ENCODE measurements around the gene HTRA2.

Gene HTRA2

GRCh38 chr2:74516650-74517049, 13.1 kb upstream of the HTRA2 start:
- Histone ChIP-seq H3K27ac (ENCODE audit: low read depth, low read length, poor library complexity, severe bottlenecking) (no peak overlapping the region), H2AFZ (ENCODE audit: low read length) (no peak overlapping the region), H3K4me2 (ENCODE audit: low read length) (peak overlapping the region; percentile 54; the same call in 1 of the 2 replicates), H3K4me3 (ENCODE audit: low read depth, low read length, poor library complexity, severe bottlenecking) (peak overlapping the region; percentile 43), H4K20me1 (ENCODE audit: insufficient read depth, low read length) (no peaks in the 10 kb centered on the region), H3K27me3 (ENCODE audit: insufficient read depth, low read length) (peaks cover 7% of the 10 kb centered on the region; the same call in 1 of the 2 replicates), H3K79me2 (ENCODE audit: insufficient read depth, low read length) (no peaks in the 10 kb centered on the region), H3F3A (ENCODE audit: insufficient read depth, low read length) (no peaks in the 10 kb centered on the region), H3K9me2 (ENCODE audit: low read depth, low read length) (no peaks in the 10 kb centered on the region), H3K9me3 (ENCODE audit: low read length) (no peaks in the 10 kb centered on the region), H3K36me3 (ENCODE audit: insufficient read depth, low read length) (no peaks in the 10 kb centered on the region), H3K9ac (ENCODE audit: low read length) (no peak overlapping the region), H3K4me1 (ENCODE audit: insufficient read depth, low read length, severe bottlenecking) (peaks cover 10% of the 10 kb centered on the region)
- TF ChIP-seq EZH2 (IDR thresholded peaks at IDR 0.05; ENCODE audit: borderline replicate concordance, low read length) = no peak
- TF ChIP-seq, protein P1, sequence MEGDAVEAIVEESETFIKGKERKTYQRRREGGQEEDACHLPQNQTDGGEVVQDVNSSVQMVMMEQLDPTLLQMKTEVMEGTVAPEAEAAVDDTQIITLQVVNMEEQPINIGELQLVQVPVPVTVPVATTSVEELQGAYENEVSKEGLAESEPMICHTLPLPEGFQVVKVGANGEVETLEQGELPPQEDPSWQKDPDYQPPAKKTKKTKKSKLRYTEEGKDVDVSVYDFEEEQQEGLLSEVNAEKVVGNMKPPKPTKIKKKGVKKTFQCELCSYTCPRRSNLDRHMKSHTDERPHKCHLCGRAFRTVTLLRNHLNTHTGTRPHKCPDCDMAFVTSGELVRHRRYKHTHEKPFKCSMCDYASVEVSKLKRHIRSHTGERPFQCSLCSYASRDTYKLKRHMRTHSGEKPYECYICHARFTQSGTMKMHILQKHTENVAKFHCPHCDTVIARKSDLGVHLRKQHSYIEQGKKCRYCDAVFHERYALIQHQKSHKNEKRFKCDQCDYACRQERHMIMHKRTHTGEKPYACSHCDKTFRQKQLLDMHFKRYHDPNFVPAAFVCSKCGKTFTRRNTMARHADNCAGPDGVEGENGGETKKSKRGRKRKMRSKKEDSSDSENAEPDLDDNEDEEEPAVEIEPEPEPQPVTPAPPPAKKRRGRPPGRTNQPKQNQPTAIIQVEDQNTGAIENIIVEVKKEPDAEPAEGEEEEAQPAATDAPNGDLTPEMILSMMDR (IDR thresholded peaks at IDR 0.05; ENCODE audit: low read length) = no peak

GRCh38 chr2:74522516-74522915, 7.2 kb upstream of the HTRA2 start:
- Histone ChIP-seq H3F3A (ENCODE audit: insufficient read depth, low read length) (no peaks in the 10 kb centered on the region), H3K4me3 (ENCODE audit: low read depth, low read length, poor library complexity, severe bottlenecking) (no peak overlapping the region), H4K20me1 (ENCODE audit: insufficient read depth, low read length) (no peaks in the 10 kb centered on the region), H3K79me2 (ENCODE audit: insufficient read depth, low read length) (no peaks in the 10 kb centered on the region), H3K9me2 (ENCODE audit: low read depth, low read length) (no peaks in the 10 kb centered on the region), H2AFZ (ENCODE audit: low read length) (no peak overlapping the region), H3K36me3 (ENCODE audit: insufficient read depth, low read length) (peaks cover 22% of the 10 kb centered on the region), H3K9ac (ENCODE audit: low read length) (no peak overlapping the region), H3K4me1 (ENCODE audit: insufficient read depth, low read length, severe bottlenecking) (no peaks in the 10 kb centered on the region), H3K4me2 (ENCODE audit: low read length) (no peak overlapping the region), H3K27ac (ENCODE audit: low read depth, low read length, poor library complexity, severe bottlenecking) (no peak overlapping the region), H3K9me3 (ENCODE audit: low read length) (no peaks in the 10 kb centered on the region), H3K27me3 (ENCODE audit: insufficient read depth, low read length) (peaks cover 3% of the 10 kb centered on the region; the same call in 1 of the 2 replicates)
- no peak for TF ChIP-seq EZH2 (IDR thresholded peaks at IDR 0.05; ENCODE audit: borderline replicate concordance, low read length)
- TF ChIP-seq, protein P1 (IDR thresholded peaks at IDR 0.05; ENCODE audit: low read length) = no peak

GRCh38 chr2:74524005-74524404, 5.7 kb upstream of the HTRA2 start:
- H3K9me2 ChIP-seq (ENCODE audit: low read depth, low read length) = no peaks in the 10 kb centered on the region
- H4K20me1 ChIP-seq (ENCODE audit: insufficient read depth, low read length) = no peaks in the 10 kb centered on the region
- TF ChIP-seq, protein P1 (IDR thresholded peaks at IDR 0.05; ENCODE audit: low read length) = no peak
- TF ChIP-seq EZH2 (IDR thresholded peaks at IDR 0.05; ENCODE audit: borderline replicate concordance, low read length) = no peak
- H2AFZ ChIP-seq (ENCODE audit: low read length) = no peak overlapping the region
- no peaks in the 10 kb centered on the region; the same call in 1 of the 2 replicates for H3K27me3 ChIP-seq (ENCODE audit: insufficient read depth, low read length)
- H3K4me3 ChIP-seq (ENCODE audit: low read depth, low read length, poor library complexity, severe bottlenecking) = no peak overlapping the region
- H3K79me2 ChIP-seq (ENCODE audit: insufficient read depth, low read length) = peaks cover 7% of the 10 kb centered on the region
- H3K36me3 ChIP-seq (ENCODE audit: insufficient read depth, low read length) = peaks cover 34% of the 10 kb centered on the region
- H3K4me2 ChIP-seq (ENCODE audit: low read length) = no peak overlapping the region
- peaks cover 14% of the 10 kb centered on the region for H3K4me1 ChIP-seq (ENCODE audit: insufficient read depth, low read length, severe bottlenecking)
- no peak overlapping the region for H3K27ac ChIP-seq (ENCODE audit: low read depth, low read length, poor library complexity, severe bottlenecking)
- no peaks in the 10 kb centered on the region for H3K9me3 ChIP-seq (ENCODE audit: low read length)
- H3F3A ChIP-seq (ENCODE audit: insufficient read depth, low read length) = no peaks in the 10 kb centered on the region
- H3K9ac ChIP-seq (ENCODE audit: low read length) = no peak overlapping the region

Data from OCI-LY1 (cell line).